HepG2 (cell line): ENCODE data around the gene AFDN. TPM values are rescaled to one million over a fixed set of nuclear protein-coding genes. Genes with fewer than 3 reads are reported as not detected.
A peak's percentile ranks its signal among the peaks of the same experiment; 100 is the strongest.

Experiments used
- DMAP1 ChIP-seq: IDR thresholded peaks from 2 replicates; pipeline ENCODE4 v1.6.1; 2016
- DNMT1 ChIP-seq: sonication (generic); formaldehyde crosslinking; IDR thresholded peaks from 2 replicates; pipeline ENCODE4 v1.5.1; 2020; ENCODE audit warnings: mild to moderate bottlenecking, missing genetic modification reagents
- HDAC1 ChIP-seq: sonication (generic); formaldehyde crosslinking; IDR thresholded peaks from 2 replicates; pipeline ENCODE4 v1.5.1; 2020; ENCODE audit warnings: mild to moderate bottlenecking, missing genetic modification reagents
- MAZ ChIP-seq, 2 experiments: sonication (generic) in 1 of 2; formaldehyde crosslinking in 1 of 2; IDR thresholded peaks; 2 replicates each; pipeline versions ENCODE4 v1.5.0 to v1.6.1; 2012 to 2020; ENCODE audit warnings: low read depth in 2 of 2, mild to moderate bottlenecking in 2 of 2, borderline replicate concordance in 1 of 2, improper control_type of control experiment in 1 of 2, low read length in 1 of 2, missing genetic modification reagents in 1 of 2, moderate library complexity in 1 of 2
- MTF2 ChIP-seq: sonication (generic); formaldehyde crosslinking; IDR thresholded peaks from 2 replicates; pipeline ENCODE4 v1.5.0; 2020; ENCODE audit warnings: missing genetic modification reagents, borderline replicate concordance
- NFE2 ChIP-seq: sonication (generic); formaldehyde crosslinking; IDR thresholded peaks from 2 replicates; pipeline ENCODE4 v1.4.0; 2020; ENCODE audit warnings: missing genetic modification reagents
- NFIB ChIP-seq: sonication (generic); formaldehyde crosslinking; IDR thresholded peaks from 2 replicates; pipeline ENCODE4 v1.9.0; 2021; ENCODE audit warnings: missing genetic modification reagents, mild to moderate bottlenecking, borderline replicate concordance
- NR1H2 ChIP-seq: sonication (generic); formaldehyde crosslinking; IDR thresholded peaks from 2 replicates; pipeline ENCODE4 v1.8.1; 2022; ENCODE audit warnings: low read depth, missing genetic modification reagents, borderline replicate concordance
- SIN3A ChIP-seq: IDR thresholded peaks from 2 replicates; pipeline ENCODE4 v1.6.1; 2011; ENCODE audit warnings: low read depth, mild to moderate bottlenecking, control low read depth, low read length, borderline replicate concordance
- SMARCE1 ChIP-seq: fragments of 450-650 bp; IDR thresholded peaks from 2 replicates; pipeline ENCODE4 v1.6.1; 2017; ENCODE audit warnings: borderline replicate concordance
- TEAD2 ChIP-seq: sonication (generic); formaldehyde crosslinking; IDR thresholded peaks from 2 replicates; pipeline ENCODE4 v1.9.0; 2021; ENCODE audit warnings: missing genetic modification reagents
- ZNF331 ChIP-seq: sonication (generic); formaldehyde crosslinking; IDR thresholded peaks from 2 replicates; pipeline ENCODE4 v1.4.0; 2020; ENCODE audit warnings: missing genetic modification reagents
- ZNF367 ChIP-seq: sonication (generic); formaldehyde crosslinking; IDR thresholded peaks from 2 replicates; pipeline ENCODE4 v1.4.0; 2020; ENCODE audit warnings: missing genetic modification reagents, borderline replicate concordance
- ZNF674 ChIP-seq: sonication (generic); formaldehyde crosslinking; IDR thresholded peaks from 2 replicates; pipeline ENCODE4 v1.5.0; 2020; ENCODE audit warnings: low read depth, mild to moderate bottlenecking, missing genetic modification reagents
- ZNF775 ChIP-seq: sonication (generic); formaldehyde crosslinking; IDR thresholded peaks from 2 replicates; pipeline ENCODE4 v1.4.0; 2020; ENCODE audit warnings: missing genetic modification reagents, mild to moderate bottlenecking, moderate library complexity, borderline replicate concordance
- ZNF839 ChIP-seq: sonication (generic); formaldehyde crosslinking; IDR thresholded peaks from 2 replicates; pipeline ENCODE4 v1.4.0; 2020; ENCODE audit warnings: missing genetic modification reagents, mild to moderate bottlenecking, borderline replicate concordance
- ZSCAN31 ChIP-seq: sonication (generic); formaldehyde crosslinking; IDR thresholded peaks from 2 replicates; pipeline ENCODE4 v1.5.0; 2020; ENCODE audit warnings: low read depth, mild to moderate bottlenecking, missing genetic modification reagents
- polyA plus RNA-seq, 8 experiments: library from polyadenylated mRNA; depleted of rRNA in 3 of 8; stranded (reverse) in 7 of 8; unstranded in 1 of 8; fragments of >200 nt; fragmentation: Illumina TruSeq in 4 of 8; extraction: Trizol in 4 of 8; gene quantifications; 2 replicates each; pipeline versions ENCODE4 v1.2.1 to v1.2.3, GENCODE V29; 2011 to 2016; ENCODE audit warnings: low read depth in 4 of 8, missing spikeins in 1 of 8, mixed read lengths in 1 of 8; ENCODE audit not compliant: insufficient read depth in 1 of 8
- total RNA-seq, 5 experiments: library from RNA; depleted of rRNA; stranded (reverse); fragments of >200 nt; fragmentation: Illumina TruSeq; extraction: Trizol; gene quantifications; 2 replicates each; pipeline ENCODE4 v1.2.3, GENCODE V29; 2016; ENCODE audit warnings: low read depth in 1 of 5
- TF ChIP-seq, protein P1 (sequence below): sonication (generic); formaldehyde crosslinking; IDR thresholded peaks from 2 replicates; pipeline ENCODE4 v1.4.0; 2020; ENCODE audit warnings: missing genetic modification reagents
- TF ChIP-seq, protein P2 (sequence below): fragments of 450-650 bp; IDR thresholded peaks from 2 replicates; pipeline ENCODE4 v1.6.1; 2016
- TF ChIP-seq, protein P3 (sequence below): sonication (generic); formaldehyde crosslinking; IDR thresholded peaks from 2 replicates; pipeline ENCODE4 v1.8.1; 2023; ENCODE audit warnings: mild to moderate bottlenecking, moderate library complexity, missing genetic modification reagents
- TF ChIP-seq, protein P4 (sequence below): sonication (generic); formaldehyde crosslinking; IDR thresholded peaks from 2 replicates; pipeline ENCODE4 v1.5.0; 2020; ENCODE audit warnings: missing genetic modification reagents, mild to moderate bottlenecking, borderline replicate concordance
- TF ChIP-seq, protein P5 (sequence below): IDR thresholded peaks from 2 replicates; pipeline ENCODE4 v1.6.1; 2012; ENCODE audit warnings: low read depth, low read length, improper control_type of control experiment
- TF ChIP-seq, protein P6 (sequence below): sonication (generic); formaldehyde crosslinking; IDR thresholded peaks from 2 replicates; pipeline ENCODE4 v1.4.0; 2020; ENCODE audit warnings: missing genetic modification reagents; ENCODE audit errors: not compliant biosample characterization

The AFDN gene
- total and polyA plus RNA-seq, 2 of the 13 experiments (the other 11 are each of a cell fraction or from before 2014, with no cell fraction given): 136 to 151 TPM

DNA sequence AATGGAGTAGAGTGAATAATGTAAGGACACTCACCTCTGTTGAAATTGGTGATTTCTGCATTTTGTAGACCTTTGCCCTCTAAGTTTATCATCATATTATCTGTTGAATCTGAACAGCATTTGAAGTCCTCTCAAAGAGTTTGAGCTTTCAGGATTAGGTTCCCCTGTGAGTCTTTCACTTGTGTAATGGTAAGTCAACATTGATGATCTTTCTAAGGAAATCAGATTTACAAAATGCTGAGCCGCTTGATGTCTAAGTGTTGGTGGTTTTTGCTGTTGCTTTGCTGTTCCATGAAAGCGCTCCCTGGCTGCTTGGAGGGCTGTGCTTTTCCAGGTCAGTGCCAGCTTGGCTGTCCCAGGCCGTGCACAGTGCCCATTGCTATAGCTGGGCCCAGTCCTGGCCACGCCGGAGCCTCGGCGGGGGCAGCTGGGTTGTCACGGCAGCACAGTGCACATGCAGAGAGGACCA lies 136.9 kb downstream of the AFDN start (continued):
- TF ChIP-seq, protein P1, sequence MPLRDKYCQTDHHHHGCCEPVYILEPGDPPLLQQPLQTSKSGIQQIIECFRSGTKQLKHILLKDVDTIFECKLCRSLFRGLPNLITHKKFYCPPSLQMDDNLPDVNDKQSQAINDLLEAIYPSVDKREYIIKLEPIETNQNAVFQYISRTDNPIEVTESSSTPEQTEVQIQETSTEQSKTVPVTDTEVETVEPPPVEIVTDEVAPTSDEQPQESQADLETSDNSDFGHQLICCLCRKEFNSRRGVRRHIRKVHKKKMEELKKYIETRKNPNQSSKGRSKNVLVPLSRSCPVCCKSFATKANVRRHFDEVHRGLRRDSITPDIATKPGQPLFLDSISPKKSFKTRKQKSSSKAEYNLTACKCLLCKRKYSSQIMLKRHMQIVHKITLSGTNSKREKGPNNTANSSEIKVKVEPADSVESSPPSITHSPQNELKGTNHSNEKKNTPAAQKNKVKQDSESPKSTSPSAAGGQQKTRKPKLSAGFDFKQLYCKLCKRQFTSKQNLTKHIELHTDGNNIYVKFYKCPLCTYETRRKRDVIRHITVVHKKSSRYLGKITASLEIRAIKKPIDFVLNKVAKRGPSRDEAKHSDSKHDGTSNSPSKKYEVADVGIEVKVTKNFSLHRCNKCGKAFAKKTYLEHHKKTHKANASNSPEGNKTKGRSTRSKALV: peak; percentile 63
- TF ChIP-seq NFIB (CRISPR knock-in tag) (no peak), ZNF331 (CRISPR knock-in tag) (peak; percentile 55; the same call in 1 of the 2 replicates), SMARCE1 (no peak), ZNF674 (CRISPR knock-in tag) (no peak), ZSCAN31 (CRISPR knock-in tag) (no peak), TEAD2 (no peak), MTF2 (no peak), ZNF367 (no peak), HDAC1 (CRISPR knock-in tag) (no peak; the same call in none of the 2 replicates), NFE2 (no peak), MAZ (IDR thresholded peaks at IDR 0.05; ENCODE audit: borderline replicate concordance, low read depth, low read length) (no peak), MAZ (CRISPR knock-in tag; IDR thresholded peaks at IDR 0.05; ENCODE audit: low read depth) (no peak), NR1H2 (CRISPR knock-in tag) (no peak), DMAP1 (CRISPR knock-in tag) (no peak), SIN3A (0 out of 2 replicates have a peak, but pooled peaks have one; percentile 36), ZNF775 (CRISPR knock-in tag) (no peak), ZNF839 (CRISPR knock-in tag) (no peak), DNMT1 (CRISPR knock-in tag) (no peak)
- TF ChIP-seq, protein P2, sequence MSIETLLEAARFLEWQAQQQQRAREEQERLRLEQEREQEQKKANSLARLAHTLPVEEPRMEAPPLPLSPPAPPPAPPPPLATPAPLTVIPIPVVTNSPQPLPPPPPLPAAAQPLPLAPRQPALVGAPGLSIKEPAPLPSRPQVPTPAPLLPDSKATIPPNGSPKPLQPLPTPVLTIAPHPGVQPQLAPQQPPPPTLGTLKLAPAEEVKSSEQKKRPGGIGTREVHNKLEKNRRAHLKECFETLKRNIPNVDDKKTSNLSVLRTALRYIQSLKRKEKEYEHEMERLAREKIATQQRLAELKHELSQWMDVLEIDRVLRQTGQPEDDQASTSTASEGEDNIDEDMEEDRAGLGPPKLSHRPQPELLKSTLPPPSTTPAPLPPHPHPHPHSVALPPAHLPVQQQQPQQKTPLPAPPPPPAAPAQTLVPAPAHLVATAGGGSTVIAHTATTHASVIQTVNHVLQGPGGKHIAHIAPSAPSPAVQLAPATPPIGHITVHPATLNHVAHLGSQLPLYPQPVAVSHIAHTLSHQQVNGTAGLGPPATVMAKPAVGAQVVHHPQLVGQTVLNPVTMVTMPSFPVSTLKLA: no peak
- TF ChIP-seq, protein P3, sequence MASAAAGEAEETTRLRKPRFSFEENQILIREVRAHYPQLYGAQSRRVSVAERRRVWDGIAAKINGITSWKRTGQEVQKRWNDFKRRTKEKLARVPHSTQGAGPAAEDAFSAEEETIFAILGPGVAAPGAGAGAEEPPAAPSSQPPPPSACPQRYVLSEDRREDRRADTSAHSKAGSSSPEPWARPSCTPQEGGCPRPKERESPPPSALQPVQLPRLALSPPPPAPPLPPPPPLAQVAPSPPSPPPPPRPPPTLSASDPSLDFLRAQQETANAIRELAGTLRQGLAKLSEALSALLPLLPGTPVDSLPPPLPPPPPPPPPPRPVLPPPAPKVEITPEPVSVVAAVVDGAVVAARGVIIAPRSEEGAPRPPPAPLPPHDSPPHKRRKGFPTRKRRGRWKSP (CRISPR knock-in tag): no peak
- TF ChIP-seq, protein P4, sequence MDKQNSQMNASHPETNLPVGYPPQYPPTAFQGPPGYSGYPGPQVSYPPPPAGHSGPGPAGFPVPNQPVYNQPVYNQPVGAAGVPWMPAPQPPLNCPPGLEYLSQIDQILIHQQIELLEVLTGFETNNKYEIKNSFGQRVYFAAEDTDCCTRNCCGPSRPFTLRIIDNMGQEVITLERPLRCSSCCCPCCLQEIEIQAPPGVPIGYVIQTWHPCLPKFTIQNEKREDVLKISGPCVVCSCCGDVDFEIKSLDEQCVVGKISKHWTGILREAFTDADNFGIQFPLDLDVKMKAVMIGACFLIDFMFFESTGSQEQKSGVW (CRISPR knock-in tag): no peak
- TF ChIP-seq, protein P5, sequence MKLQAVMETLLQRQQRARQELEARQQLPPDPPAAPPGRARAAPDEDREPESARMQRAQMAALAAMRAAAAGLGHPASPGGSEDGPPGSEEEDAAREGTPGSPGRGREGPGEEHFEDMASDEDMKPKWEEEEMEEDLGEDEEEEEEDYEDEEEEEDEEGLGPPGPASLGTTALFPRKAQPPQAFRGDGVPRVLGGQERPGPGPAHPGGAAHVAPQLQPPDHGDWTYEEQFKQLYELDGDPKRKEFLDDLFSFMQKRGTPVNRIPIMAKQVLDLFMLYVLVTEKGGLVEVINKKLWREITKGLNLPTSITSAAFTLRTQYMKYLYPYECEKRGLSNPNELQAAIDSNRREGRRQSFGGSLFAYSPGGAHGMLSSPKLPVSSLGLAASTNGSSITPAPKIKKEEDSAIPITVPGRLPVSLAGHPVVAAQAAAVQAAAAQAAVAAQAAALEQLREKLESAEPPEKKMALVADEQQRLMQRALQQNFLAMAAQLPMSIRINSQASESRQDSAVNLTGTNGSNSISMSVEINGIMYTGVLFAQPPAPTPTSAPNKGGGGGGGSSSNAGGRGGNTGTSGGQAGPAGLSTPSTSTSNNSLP: peak; percentile 86
- TF ChIP-seq, protein P6, sequence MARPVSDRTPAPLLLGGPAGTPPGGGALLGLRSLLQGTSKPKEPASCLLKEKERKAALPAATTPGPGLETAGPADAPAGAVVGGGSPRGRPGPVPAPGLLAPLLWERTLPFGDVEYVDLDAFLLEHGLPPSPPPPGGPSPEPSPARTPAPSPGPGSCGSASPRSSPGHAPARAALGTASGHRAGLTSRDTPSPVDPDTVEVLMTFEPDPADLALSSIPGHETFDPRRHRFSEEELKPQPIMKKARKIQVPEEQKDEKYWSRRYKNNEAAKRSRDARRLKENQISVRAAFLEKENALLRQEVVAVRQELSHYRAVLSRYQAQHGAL (CRISPR knock-in tag): no peak
